Heart left ventricle (tissue), 13 donors: ENCODE data around the gene PHB1.

Experiments
- POLR2A ChIP-seq, 2 donors: fragments of 450-650 bp; IDR thresholded peaks; one replicate each; pipeline ENCODE4 v1.6.1; 2017; ENCODE audit warnings: antibody characterized with exemption in 2 of 2, mild to moderate bottlenecking in 2 of 2, moderate library complexity in 2 of 2
- TF ChIP-seq, protein P1 (sequence below), 12 donors: fragments of 200-600 bp; sonication (generic) in 4 of 12; IDR thresholded peaks; one replicate each; pipeline versions ENCODE4 v1.5.0 to v1.8.0; 2018 to 2022; ENCODE audit warnings: antibody characterized with exemption in 12 of 12, mild to moderate bottlenecking in 5 of 12
- donor health status: ischemic (EF 13 %, LVEDD 7.1; RV severe dilation, severe dysfunction).
- donor health status: DM: no; HTN: yes; CAD: no.
- donor health status: DM: no; HTN: no; CAD: no.
- donor health status: ischemic (EF 25% LVEDD 6.9; RV normal size, moderate dysfunction).
- donor health status: ischemic (EF 25% LVEDD 5.7; RV mildly dilated, moderate dysfunction).
- donor health status: ischemic (EF 35%, LVEDD 5.7; RV mildly dilated, moderate dysfunction).
- donor health status: nonischemic (EF 11% LVEDD 7.7; RV severe dilation, severe dysfunction).
- donor health status: DM: yes; HTN: yes; CAD: no.
- donor health status: PGD.
- donor health status: ischemic (EF 29% LVEDD 5.4; RV normal size, mild dysfunction).
- donor health status: nonischemic (EF 23%, LVEDD 6.1; RV moderate dilation, normal function).

DNA sequence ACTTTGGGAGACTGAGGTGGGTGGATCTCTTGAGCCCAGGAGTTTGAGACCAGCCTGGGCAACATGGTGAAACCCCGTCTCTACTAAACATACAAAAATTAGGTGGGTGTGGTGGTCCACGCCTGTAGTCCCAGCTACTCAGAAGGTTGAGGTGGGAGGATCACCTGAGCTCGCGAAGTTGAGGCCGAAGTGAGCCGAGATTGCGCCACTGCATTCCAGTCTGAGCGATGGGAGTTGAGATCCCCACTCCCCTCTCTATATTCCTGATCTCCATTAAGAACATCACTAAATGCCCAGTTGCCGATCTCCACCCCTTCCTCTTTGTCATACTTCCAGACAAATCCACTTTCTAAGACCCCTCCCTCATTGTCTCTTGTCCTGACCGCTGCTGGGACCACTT is 28.3 kb downstream of the PHB1 start:
- TF ChIP-seq, protein P1, sequence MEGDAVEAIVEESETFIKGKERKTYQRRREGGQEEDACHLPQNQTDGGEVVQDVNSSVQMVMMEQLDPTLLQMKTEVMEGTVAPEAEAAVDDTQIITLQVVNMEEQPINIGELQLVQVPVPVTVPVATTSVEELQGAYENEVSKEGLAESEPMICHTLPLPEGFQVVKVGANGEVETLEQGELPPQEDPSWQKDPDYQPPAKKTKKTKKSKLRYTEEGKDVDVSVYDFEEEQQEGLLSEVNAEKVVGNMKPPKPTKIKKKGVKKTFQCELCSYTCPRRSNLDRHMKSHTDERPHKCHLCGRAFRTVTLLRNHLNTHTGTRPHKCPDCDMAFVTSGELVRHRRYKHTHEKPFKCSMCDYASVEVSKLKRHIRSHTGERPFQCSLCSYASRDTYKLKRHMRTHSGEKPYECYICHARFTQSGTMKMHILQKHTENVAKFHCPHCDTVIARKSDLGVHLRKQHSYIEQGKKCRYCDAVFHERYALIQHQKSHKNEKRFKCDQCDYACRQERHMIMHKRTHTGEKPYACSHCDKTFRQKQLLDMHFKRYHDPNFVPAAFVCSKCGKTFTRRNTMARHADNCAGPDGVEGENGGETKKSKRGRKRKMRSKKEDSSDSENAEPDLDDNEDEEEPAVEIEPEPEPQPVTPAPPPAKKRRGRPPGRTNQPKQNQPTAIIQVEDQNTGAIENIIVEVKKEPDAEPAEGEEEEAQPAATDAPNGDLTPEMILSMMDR (IDR thresholded peaks at IDR 0.05): no peak
- no peak for TF ChIP-seq POLR2A (IDR thresholded peaks at IDR 0.05)
